Glutamatergic neuron (in vitro differentiated cells): ENCODE data around the gene ITGB1BP1. TPM values are rescaled to one million over a fixed set of nuclear protein-coding genes. Genes with fewer than 3 reads are reported as not detected.

Experiments
- DNase-seq: peaks from one replicate; pipeline ENCODE4 v3.0.0; 2022
- H3K27ac Mint-ChIP-seq: one replicate; pipeline ENCODE4 v1.8.0; 2020; ENCODE audit warnings: mild to moderate bottlenecking, mixed read lengths, inconsistent platforms; ENCODE audit not compliant: unreplicated experiment
- H3K27me3 Mint-ChIP-seq: one replicate; pipeline ENCODE4 v1.8.0; 2020; ENCODE audit warnings: mild to moderate bottlenecking, moderate library complexity, mixed read lengths, inconsistent platforms; ENCODE audit not compliant: unreplicated experiment
- H3K36me3 Mint-ChIP-seq: one replicate; pipeline ENCODE4 v1.8.0; 2020; ENCODE audit warnings: mild to moderate bottlenecking, mixed read lengths, inconsistent platforms; ENCODE audit not compliant: unreplicated experiment
- H3K4me1 Mint-ChIP-seq: one replicate; pipeline ENCODE4 v1.8.0; 2020; ENCODE audit warnings: mild to moderate bottlenecking, low read depth, mixed read lengths, inconsistent platforms; ENCODE audit not compliant: unreplicated experiment
- H3K4me3 Mint-ChIP-seq: one replicate; pipeline ENCODE4 v1.8.0; 2020; ENCODE audit warnings: mild to moderate bottlenecking, mixed read lengths, inconsistent platforms; ENCODE audit not compliant: unreplicated experiment
- H3K9me3 Mint-ChIP-seq: one replicate; pipeline ENCODE4 v1.8.0; 2020; ENCODE audit warnings: mild to moderate bottlenecking, moderate library complexity, mixed read lengths, inconsistent platforms; ENCODE audit not compliant: unreplicated experiment
- total RNA-seq: library from RNA; stranded (reverse); fragmentation: NEBNext Ultra II Directional; extraction: Animal tissue kit (Norgen Biotek cat#: 25700); gene quantifications from one replicate; pipeline ENCODE4 v1.2.1, GENCODE V29; 2021; ENCODE audit not compliant: unreplicated experiment
- TF ChIP-seq, protein P1 (sequence below): fragments of 200-600 bp; sonication (generic); IDR thresholded peaks from one replicate; pipeline ENCODE4 v1.5.0; 2021; ENCODE audit not compliant: partially characterized antibody, unreplicated experiment

Gene ITGB1BP1
- total RNA-seq, 1 donor from 2014 or later, result 62.7 TPM

DNA sequence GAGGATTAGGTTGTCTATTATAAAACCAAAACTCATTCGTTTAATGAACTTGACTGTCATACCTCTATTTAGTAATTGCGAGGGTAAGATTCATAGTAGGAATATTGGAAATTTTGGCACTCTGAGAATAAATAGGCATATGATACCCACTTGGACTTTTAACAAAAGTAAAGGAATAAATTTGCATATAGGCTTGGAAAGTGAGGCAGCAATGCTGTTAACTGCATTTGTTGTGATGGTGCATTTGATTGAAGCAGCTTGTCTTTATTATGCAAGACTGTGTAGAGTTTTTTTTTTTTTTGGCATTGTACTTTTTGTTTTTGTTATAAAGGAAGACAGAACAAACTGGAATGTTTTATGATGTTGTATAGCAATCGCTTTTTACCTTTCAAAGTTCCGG is 18.9 kb downstream of the ITGB1BP1 start:
- Mint-ChIP-seq H3K27me3 (peaks cover 1% of the 10 kb centered on the region), H3K36me3 (peaks cover 4% of the 10 kb centered on the region), H3K4me1 (peaks cover 11% of the 10 kb centered on the region), H3K9me3 (peaks cover 2% of the 10 kb centered on the region), H3K27ac (no peak overlapping the region), H3K4me3 (no peak overlapping the region)
- no peak for DNase-seq
- TF ChIP-seq, protein P1, sequence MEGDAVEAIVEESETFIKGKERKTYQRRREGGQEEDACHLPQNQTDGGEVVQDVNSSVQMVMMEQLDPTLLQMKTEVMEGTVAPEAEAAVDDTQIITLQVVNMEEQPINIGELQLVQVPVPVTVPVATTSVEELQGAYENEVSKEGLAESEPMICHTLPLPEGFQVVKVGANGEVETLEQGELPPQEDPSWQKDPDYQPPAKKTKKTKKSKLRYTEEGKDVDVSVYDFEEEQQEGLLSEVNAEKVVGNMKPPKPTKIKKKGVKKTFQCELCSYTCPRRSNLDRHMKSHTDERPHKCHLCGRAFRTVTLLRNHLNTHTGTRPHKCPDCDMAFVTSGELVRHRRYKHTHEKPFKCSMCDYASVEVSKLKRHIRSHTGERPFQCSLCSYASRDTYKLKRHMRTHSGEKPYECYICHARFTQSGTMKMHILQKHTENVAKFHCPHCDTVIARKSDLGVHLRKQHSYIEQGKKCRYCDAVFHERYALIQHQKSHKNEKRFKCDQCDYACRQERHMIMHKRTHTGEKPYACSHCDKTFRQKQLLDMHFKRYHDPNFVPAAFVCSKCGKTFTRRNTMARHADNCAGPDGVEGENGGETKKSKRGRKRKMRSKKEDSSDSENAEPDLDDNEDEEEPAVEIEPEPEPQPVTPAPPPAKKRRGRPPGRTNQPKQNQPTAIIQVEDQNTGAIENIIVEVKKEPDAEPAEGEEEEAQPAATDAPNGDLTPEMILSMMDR, result no peak

DNA sequence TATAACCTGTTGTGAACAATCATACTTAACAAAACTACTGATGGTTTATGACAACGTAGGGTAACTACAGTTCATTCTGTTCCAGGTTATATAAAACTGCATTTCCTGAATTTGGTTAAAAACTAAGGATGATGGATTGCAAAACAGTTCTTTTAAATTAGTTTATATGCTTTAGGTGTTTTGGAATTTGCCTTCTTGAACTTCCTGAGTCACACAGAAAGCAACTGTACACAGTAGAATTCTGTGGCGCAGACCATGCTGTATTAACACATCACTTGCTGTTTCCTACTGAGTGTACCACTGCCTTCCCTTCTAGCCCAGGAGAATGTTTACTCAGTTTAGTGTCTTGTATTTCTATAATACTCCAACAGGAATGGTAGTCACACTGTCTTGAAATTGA is 19.4 kb downstream of the ITGB1BP1 start:
- no peak overlapping the region for H3K27ac Mint-ChIP-seq
- H3K4me3 Mint-ChIP-seq, result no peak overlapping the region
- peaks cover 3% of the 10 kb centered on the region for H3K27me3 Mint-ChIP-seq
- H3K4me1 Mint-ChIP-seq, result peaks cover 13% of the 10 kb centered on the region
- TF ChIP-seq, protein P1, result no peak
- H3K36me3 Mint-ChIP-seq, result no peaks in the 10 kb centered on the region
- H3K9me3 Mint-ChIP-seq, result peaks cover 2% of the 10 kb centered on the region
- no peak for DNase-seq

DNA sequence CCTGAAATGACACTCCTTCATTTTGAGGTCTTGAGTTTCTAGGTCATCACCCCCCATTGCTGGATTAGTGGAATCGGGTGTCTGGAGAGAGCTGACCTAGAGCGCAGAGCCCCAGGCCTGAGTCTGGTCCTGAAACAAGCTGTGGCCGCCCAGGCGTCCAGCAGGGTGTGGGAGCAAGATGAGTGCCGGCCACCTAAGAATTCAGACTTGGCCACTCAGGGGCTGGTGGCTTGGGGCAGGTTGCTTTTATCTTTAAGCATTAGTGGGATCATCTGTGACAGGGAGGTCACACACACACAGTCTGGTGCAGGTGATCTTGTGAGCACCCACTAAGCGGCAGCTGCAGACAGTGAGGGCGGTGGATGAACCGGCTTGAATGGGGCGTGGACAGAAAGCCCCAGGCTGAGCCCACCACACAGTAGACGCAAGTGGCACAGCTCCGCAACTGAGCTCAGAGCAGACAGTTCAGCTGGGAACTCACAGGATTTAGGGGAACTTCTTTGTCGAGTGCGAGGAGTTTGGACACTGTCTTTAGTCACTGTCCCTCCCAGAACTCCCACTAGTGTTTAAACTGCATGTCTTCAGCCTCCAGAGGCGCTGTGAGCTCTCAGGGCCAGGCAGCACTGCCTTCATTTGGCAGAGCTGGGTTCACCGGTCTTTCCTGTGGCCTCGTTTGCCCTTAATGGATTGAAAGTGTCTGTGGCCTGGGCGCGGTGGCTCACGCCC is 21.5 kb downstream of the ITGB1BP1 start:
- TF ChIP-seq, protein P1, result no peak
- Mint-ChIP-seq H3K36me3 (no peaks in the 10 kb centered on the region), H3K27me3 (peaks cover 2% of the 10 kb centered on the region), H3K27ac (no peak overlapping the region), H3K4me1 (peaks cover 4% of the 10 kb centered on the region), H3K9me3 (peaks cover 2% of the 10 kb centered on the region), H3K4me3 (no peak overlapping the region)
- no peak for DNase-seq

DNA sequence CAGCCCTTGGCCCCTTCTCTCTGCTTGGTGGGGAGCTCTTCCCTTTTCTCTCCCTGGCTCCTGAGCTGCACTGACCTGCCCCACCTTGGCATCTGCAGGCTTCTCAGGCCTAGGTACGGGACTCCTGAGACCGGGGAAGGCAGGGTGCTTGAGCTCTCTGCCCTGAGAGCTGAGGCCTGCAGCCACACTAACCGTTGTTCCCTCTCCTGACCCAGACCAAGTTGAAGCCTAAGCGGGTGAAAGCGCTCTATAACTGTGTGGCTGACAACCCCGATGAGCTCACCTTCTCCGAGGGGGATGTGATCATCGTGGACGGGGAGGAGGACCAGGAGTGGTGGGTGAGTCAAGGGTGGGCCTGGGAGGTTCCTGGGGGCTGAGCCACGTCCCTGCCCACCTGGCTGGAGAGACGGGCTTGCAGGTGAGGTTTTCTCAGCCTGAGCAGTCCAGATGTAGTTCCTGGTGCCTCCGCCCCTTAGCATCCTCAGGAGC is 22.2 kb downstream of the ITGB1BP1 start:
- Mint-ChIP-seq H3K27me3 (peaks cover 2% of the 10 kb centered on the region), H3K27ac (no peak overlapping the region), H3K9me3 (peaks cover 2% of the 10 kb centered on the region), H3K4me1 (peaks cover 2% of the 10 kb centered on the region), H3K4me3 (no peak overlapping the region), H3K36me3 (no peaks in the 10 kb centered on the region)
- TF ChIP-seq, protein P1, result no peak
- no peak for DNase-seq
